ENCODE results near the gene ACSF3. TPM values are rescaled to one million over a fixed set of nuclear protein-coding genes. Genes with fewer than 3 reads are reported as not detected.

Gene ACSF3
- total RNA-seq, 1 experiment from 2014 or later, result 55.2 TPM

GRCh38 chr16:89052191-89052889 is 41.3 kb upstream of the ACSF3 start:
- intact Hi-C loops (cut with micrococcal nuclease; ENCODE audit: unreplicated experiment), result loop anchor here (2.0 kb wide), 1 partner anchor 164 kb away; the partner anchor contains the start of gene ZNF778
- Mint-ChIP-seq H3K36me3 (ENCODE audit: insufficient read depth, unreplicated experiment) (peaks cover 11% of the 10 kb centered on the region), H3K9me3 (ENCODE audit: unreplicated experiment) (no peaks in the 10 kb centered on the region), H3K4me3 (ENCODE audit: unreplicated experiment) (peak overlapping the region; percentile 72), H3K27ac (ENCODE audit: unreplicated experiment) (peak overlapping the region; percentile 30), H3K4me1 (ENCODE audit: low read depth, unreplicated experiment) (peaks cover 6% of the 10 kb centered on the region), H3K27me3 (ENCODE audit: insufficient read depth, unreplicated experiment) (peaks cover 3% of the 10 kb centered on the region)
- H3K4me3 ChIP-seq (ENCODE audit: low read depth, low read length), result peak overlapping the region; percentile 68
- H3K36me3 ChIP-seq (ENCODE audit: control insufficient read depth, insufficient read depth, low read length), result no peaks in the 10 kb centered on the region
- BruUV-seq (replicated peaks), result TSS peak; percentile 95
- no peaks in the 10 kb centered on the region for H3K4me1 ChIP-seq
- no peak for TF ChIP-seq CTCF (IDR thresholded peaks at IDR 0.05; ENCODE audit: insufficient read depth in 1 of 2, low read depth in 1 of 2, low read length in 1 of 2, severe bottlenecking in 1 of 2, unreplicated experiment in 1 of 2)
- ChIA-PET CTCF (interaction anchor here (1.2 kb wide), 1 partner anchor 119 kb away, joined by 4 read pairs; no protein-coding TSS in a partner anchor), POLR2A (no interaction called here)
- no peak for DNase-seq
- H3K27me3 ChIP-seq (replicated peaks; ENCODE audit: control insufficient read depth, insufficient read depth, low read length), result no peaks in the 10 kb centered on the region; the same call in 1 of the 2 replicates
- H3K9me3 ChIP-seq, result no peaks in the 10 kb centered on the region

- no peaks in the 10 kb centered on the region for H3K4me1 ChIP-seq
- CTCF ChIA-PET, result interaction anchor here (0.5 to 1.2 kb wide), 3 partner anchors 114 to 165 kb away, joined by 3 to 4 read pairs (median 3); partner anchors contain the start of gene ZNF778
- intact Hi-C loops (cut with micrococcal nuclease; ENCODE audit: unreplicated experiment), result loop anchor here (2.0 kb wide), 1 partner anchor 164 kb away; the partner anchor contains the start of gene ZNF778
- Mint-ChIP-seq H3K9me3 (ENCODE audit: unreplicated experiment) (no peaks in the 10 kb centered on the region), H3K27me3 (ENCODE audit: insufficient read depth, unreplicated experiment) (no peaks in the 10 kb centered on the region), H3K4me1 (ENCODE audit: low read depth, unreplicated experiment) (peaks cover 6% of the 10 kb centered on the region), H3K4me3 (ENCODE audit: unreplicated experiment) (peak overlapping the region; percentile 72), H3K36me3 (ENCODE audit: insufficient read depth, unreplicated experiment) (peaks cover 5% of the 10 kb centered on the region), H3K27ac (ENCODE audit: unreplicated experiment) (peak overlapping the region; percentile 30)
- peak in 1 of 2 experiments; percentile 44 for TF ChIP-seq CTCF (IDR thresholded peaks at IDR 0.05; ENCODE audit: insufficient read depth in 1 of 2, low read depth in 1 of 2, low read length in 1 of 2, severe bottlenecking in 1 of 2, unreplicated experiment in 1 of 2)
- peak overlapping the region; percentile 68 for H3K4me3 ChIP-seq (ENCODE audit: low read depth, low read length)
- no peaks in the 10 kb centered on the region for H3K36me3 ChIP-seq (ENCODE audit: control insufficient read depth, insufficient read depth, low read length)
- DNase-seq, result peak; percentile 81 to 88
- TSS peak; percentile 22 for BruUV-seq (replicated peaks)
- no peaks in the 10 kb centered on the region for H3K9me3 ChIP-seq
- POLR2A ChIA-PET, result interaction anchor here (0.6 kb wide), 1 partner anchor 176 kb away, joined by 6 read pairs; no protein-coding TSS in a partner anchor
- no peaks in the 10 kb centered on the region; the same call in 1 of the 2 replicates for H3K27me3 ChIP-seq (replicated peaks; ENCODE audit: control insufficient read depth, insufficient read depth, low read length)
These were observed 40.5 kb upstream of the ACSF3 start for GRCh38 chr16:89052890-89053724.

GRCh38 chr16:89053725-89054029 is 40.0 kb upstream of the ACSF3 start:
- no peak for TF ChIP-seq CTCF (IDR thresholded peaks at IDR 0.05; ENCODE audit: insufficient read depth in 1 of 2, low read depth in 1 of 2, low read length in 1 of 2, severe bottlenecking in 1 of 2, unreplicated experiment in 1 of 2)
- Mint-ChIP-seq H3K4me1 (ENCODE audit: low read depth, unreplicated experiment) (peaks cover 6% of the 10 kb centered on the region), H3K27ac (ENCODE audit: unreplicated experiment) (no peak overlapping the region), H3K36me3 (ENCODE audit: insufficient read depth, unreplicated experiment) (peaks cover 5% of the 10 kb centered on the region), H3K27me3 (ENCODE audit: insufficient read depth, unreplicated experiment) (no peaks in the 10 kb centered on the region), H3K4me3 (ENCODE audit: unreplicated experiment) (peak overlapping the region; percentile 72), H3K9me3 (ENCODE audit: unreplicated experiment) (no peaks in the 10 kb centered on the region)
- H3K36me3 ChIP-seq (ENCODE audit: control insufficient read depth, insufficient read depth, low read length), result no peaks in the 10 kb centered on the region
- peak overlapping the region; percentile 68 for H3K4me3 ChIP-seq (ENCODE audit: low read depth, low read length)
- H3K27me3 ChIP-seq (replicated peaks; ENCODE audit: control insufficient read depth, insufficient read depth, low read length), result no peaks in the 10 kb centered on the region; the same call in 1 of the 2 replicates
- ChIA-PET POLR2A (no interaction called here), CTCF (no interaction called here)
- DNase-seq, result no peak
- intact Hi-C loops (cut with micrococcal nuclease; ENCODE audit: unreplicated experiment), result loop anchor here (2.0 kb wide), 1 partner anchor 163 kb away; the partner anchor contains the start of gene ZNF778
- H3K4me1 ChIP-seq, result no peaks in the 10 kb centered on the region
- BruUV-seq (replicated peaks), result no TSS peak
- H3K9me3 ChIP-seq, result no peaks in the 10 kb centered on the region
